Stomach (tissue), 9 donors: ENCODE results near the gene MS4A6E. TPM values are rescaled to one million over a fixed set of nuclear protein-coding genes. Genes with fewer than 3 reads are reported as not detected.

Experiments used
- DNase-seq, 2 donors: peaks; one replicate each; pipeline versions ENCODE4 v3.0.0 to v3.0.0-alpha.2; 2013 to 2019
- H3K27ac ChIP-seq, 5 donors: fragments of 200-600 bp in 4 of 5; sonication (generic) in 4 of 5; one replicate each; pipeline ENCODE4 v1.5.1; 2013 to 2019; ENCODE audit warnings: mild to moderate bottlenecking in 1 of 5, moderate library complexity in 1 of 5
- H3K27me3 ChIP-seq, 3 donors: fragments of 200-600 bp; sonication (generic); one replicate each; pipeline ENCODE4 v1.5.1; 2017 to 2019; ENCODE audit warnings: mixed run types in 1 of 3
- H3K36me3 ChIP-seq, 4 donors: fragments of 200-600 bp; sonication (generic); 1 replicate in 3 of 4; 2 replicates in 1 of 4; pipeline ENCODE4 v1.5.1; 2016 to 2019
- H3K4me1 ChIP-seq, 4 donors: fragments of 200-600 bp; sonication (generic); one replicate each; pipeline ENCODE4 v1.5.1; 2016 to 2019
- H3K4me3 ChIP-seq, 4 donors: fragments of 200-600 bp; sonication (generic) in 3 of 4; one replicate each; pipeline ENCODE4 v1.5.1; 2016 to 2019; ENCODE audit warnings: mild to moderate bottlenecking in 1 of 4
- H3K9me3 ChIP-seq, 4 donors: fragments of 200-600 bp; sonication (generic); one replicate each; pipeline ENCODE4 v1.5.1; 2016 to 2019
- EP300 ChIP-seq: sonication (generic); formaldehyde crosslinking; IDR thresholded peaks from one replicate; pipeline ENCODE4 v1.6.1; 2017; ENCODE audit warnings: antibody characterized with exemption
- POLR2A ChIP-seq, 4 donors: fragments of 450-650 bp; IDR thresholded peaks; one replicate each; pipeline ENCODE4 v1.6.1; 2016; ENCODE audit warnings: antibody characterized with exemption in 4 of 4, control low read depth in 2 of 4, mild to moderate bottlenecking in 1 of 4, moderate library complexity in 1 of 4
- POLR2AphosphoS5 ChIP-seq, 3 donors: sonication (generic); formaldehyde crosslinking; IDR thresholded peaks; one replicate each; pipeline ENCODE4 v1.6.1; 2016; ENCODE audit warnings: antibody characterized with exemption in 3 of 3
- WGBS, 5 donors: extraction: QIAGEN DNeasy Blood & Tissue Kit in 3 of 5; methylation state at CpG; one replicate each; pipeline versions ENCODE4 v1.1.5 to v1.1.7; 2013 to 2018; 5-methylcytosine and 5-hydroxymethylcytosine counted together
- intact Hi-C: fragments of 100-400 bp; cut with DNase I; formaldehyde crosslinking; loops from one replicate; pipeline ENCODE4 v1.15.1; 2023; ENCODE audit warnings: low total_unique reads
- polyA plus RNA-seq, 3 donors: library from polyadenylated mRNA; stranded (reverse); fragments of 200-250 nt; gene quantifications; one replicate each; pipeline ENCODE4 v1.2.3, GENCODE V29; 2013
- total RNA-seq, 5 donors: library from RNA; depleted of rRNA; stranded (reverse); fragments of >200 nt; gene quantifications; one replicate each; pipeline versions ENCODE4 v1.1.0 to v1.2.3, GENCODE V29; 2014 to 2016
- TF ChIP-seq, protein P1 (sequence below), 7 experiments: fragments of 450-650 bp in 4 of 7; fragments of 200-600 bp in 3 of 7; sonication (generic) in 3 of 7; IDR thresholded peaks; one replicate each; pipeline ENCODE4 v1.5.1; 2016 to 2019; ENCODE audit warnings: antibody characterized with exemption in 7 of 7, control low read depth in 2 of 7, mild to moderate bottlenecking in 1 of 7
- donor health status: healthy with polysubstance abuse.
- donor health status: Bipolar disorder and iron deficiency.
- donor health status: healthy.

The MS4A6E gene
- total and polyA plus RNA-seq, 8 donors: not detected

DNA sequence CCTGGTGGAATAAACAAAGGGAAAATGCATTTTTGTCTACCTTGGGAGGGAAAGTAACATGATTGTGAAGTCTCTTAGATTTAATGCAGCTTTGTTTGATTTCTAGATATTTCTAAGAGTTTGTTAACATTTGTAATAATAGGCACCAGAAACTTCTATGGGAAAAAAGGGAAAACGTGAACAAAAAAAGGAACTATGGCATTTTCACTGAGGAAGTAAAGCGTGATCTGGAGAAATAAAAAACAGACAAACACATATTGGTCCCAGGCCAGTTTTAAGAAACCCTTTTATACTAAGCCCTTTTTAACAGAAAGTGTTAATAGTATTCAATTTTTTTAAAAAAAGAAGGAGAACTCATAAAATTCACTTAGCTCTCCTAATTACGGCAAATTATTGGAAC lies 44.3 kb downstream of the MS4A6E start:
- intact Hi-C loops: no loop called here
- H3K4me1 ChIP-seq: peaks cover 0 to 18% (median 7%) of the 10 kb centered on the region in 4 donors
- H3K27me3 ChIP-seq: no peaks in the 10 kb centered on the region
- H3K4me3 ChIP-seq: no peak overlapping the region
- TF ChIP-seq POLR2A (IDR thresholded peaks at IDR 0.05): no peak
- TF ChIP-seq, protein P1, sequence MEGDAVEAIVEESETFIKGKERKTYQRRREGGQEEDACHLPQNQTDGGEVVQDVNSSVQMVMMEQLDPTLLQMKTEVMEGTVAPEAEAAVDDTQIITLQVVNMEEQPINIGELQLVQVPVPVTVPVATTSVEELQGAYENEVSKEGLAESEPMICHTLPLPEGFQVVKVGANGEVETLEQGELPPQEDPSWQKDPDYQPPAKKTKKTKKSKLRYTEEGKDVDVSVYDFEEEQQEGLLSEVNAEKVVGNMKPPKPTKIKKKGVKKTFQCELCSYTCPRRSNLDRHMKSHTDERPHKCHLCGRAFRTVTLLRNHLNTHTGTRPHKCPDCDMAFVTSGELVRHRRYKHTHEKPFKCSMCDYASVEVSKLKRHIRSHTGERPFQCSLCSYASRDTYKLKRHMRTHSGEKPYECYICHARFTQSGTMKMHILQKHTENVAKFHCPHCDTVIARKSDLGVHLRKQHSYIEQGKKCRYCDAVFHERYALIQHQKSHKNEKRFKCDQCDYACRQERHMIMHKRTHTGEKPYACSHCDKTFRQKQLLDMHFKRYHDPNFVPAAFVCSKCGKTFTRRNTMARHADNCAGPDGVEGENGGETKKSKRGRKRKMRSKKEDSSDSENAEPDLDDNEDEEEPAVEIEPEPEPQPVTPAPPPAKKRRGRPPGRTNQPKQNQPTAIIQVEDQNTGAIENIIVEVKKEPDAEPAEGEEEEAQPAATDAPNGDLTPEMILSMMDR (IDR thresholded peaks at IDR 0.05): no peak
- TF ChIP-seq EP300: no peak
- no peak for TF ChIP-seq POLR2AphosphoS5 (IDR thresholded peaks at IDR 0.05)
- no peaks in the 10 kb centered on the region for H3K9me3 ChIP-seq
- DNase-seq: no peak
- WGBS, 5 donors: 59 to 76% (median 69%) methylated on average over 3 of the region's 3 CpGs
- H3K36me3 ChIP-seq: no peaks in the 10 kb centered on the region
- peak overlapping the region in 4 of 5 donors; percentile 31 to 76 (median 46) for H3K27ac ChIP-seq

DNA sequence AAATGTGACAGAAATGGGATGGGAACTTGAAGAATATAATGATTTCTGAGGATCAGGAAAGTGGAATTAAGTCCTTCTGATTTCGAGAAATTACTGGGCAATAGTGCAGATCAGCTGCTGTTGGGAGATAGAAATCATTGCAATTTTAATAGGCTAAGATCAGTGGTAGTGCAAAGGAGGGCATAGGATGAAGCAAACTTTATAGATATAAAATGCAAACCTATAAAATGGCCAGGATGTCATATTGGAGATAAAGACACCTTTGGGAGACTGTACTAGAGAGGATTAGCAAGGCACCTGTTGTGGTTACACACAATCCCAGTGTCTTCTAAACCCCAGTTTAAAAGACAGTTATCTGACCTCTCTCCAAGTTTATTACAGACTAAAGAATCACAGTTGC lies 44.8 kb downstream of the MS4A6E start:
- peaks cover 0 to 18% (median 7%) of the 10 kb centered on the region in 4 donors for H3K4me1 ChIP-seq
- no peak overlapping the region for H3K27ac ChIP-seq
- no peaks in the 10 kb centered on the region for H3K9me3 ChIP-seq
- no peak for TF ChIP-seq EP300
- TF ChIP-seq, protein P1 (IDR thresholded peaks at IDR 0.05): no peak
- TF ChIP-seq POLR2A (IDR thresholded peaks at IDR 0.05): no peak
- no peak for TF ChIP-seq POLR2AphosphoS5 (IDR thresholded peaks at IDR 0.05)
- WGBS, 5 donors: 65 to 83% (median 82%) methylated on average over 1 of the region's 1 CpG
- H3K4me3 ChIP-seq: no peak overlapping the region
- DNase-seq: no peak
- intact Hi-C loops: no loop called here
- no peaks in the 10 kb centered on the region for H3K27me3 ChIP-seq
- no peaks in the 10 kb centered on the region for H3K36me3 ChIP-seq

DNA sequence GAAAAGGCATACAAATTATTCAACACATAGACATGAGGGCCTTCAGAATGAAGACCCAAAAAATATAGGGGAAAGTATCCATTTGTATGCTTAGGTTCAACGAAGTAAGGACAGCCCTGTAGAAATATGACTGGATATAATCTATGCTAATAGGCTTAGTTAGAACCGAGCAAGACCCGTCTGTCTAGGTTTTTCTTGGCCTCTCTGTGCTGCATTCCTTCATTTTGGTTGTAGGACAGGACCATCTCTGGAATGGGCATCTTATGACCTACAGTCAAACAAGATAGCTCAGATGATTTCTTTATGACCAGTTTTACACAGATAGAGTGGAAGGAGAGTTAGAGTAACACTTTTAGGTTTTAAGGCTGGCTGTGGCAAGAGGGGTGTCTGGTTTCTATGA lies 45.7 kb downstream of the MS4A6E start:
- Histone ChIP-seq H3K36me3 (no peaks in the 10 kb centered on the region), H3K4me1 (peaks cover 0 to 18% (median 7%) of the 10 kb centered on the region in 4 donors), H3K9me3 (no peaks in the 10 kb centered on the region), H3K27me3 (no peaks in the 10 kb centered on the region), H3K27ac (no peak overlapping the region), H3K4me3 (no peak overlapping the region)
- intact Hi-C loops: no loop called here
- DNase-seq: no peak
- TF ChIP-seq POLR2AphosphoS5 (IDR thresholded peaks at IDR 0.05): no peak
- no peak for TF ChIP-seq EP300
- no peak for TF ChIP-seq POLR2A (IDR thresholded peaks at IDR 0.05)
- TF ChIP-seq, protein P1 (IDR thresholded peaks at IDR 0.05): no peak
- WGBS, 5 donors: 84 to 89% (median 85%) methylated on average over 3 of the region's 3 CpGs

DNA sequence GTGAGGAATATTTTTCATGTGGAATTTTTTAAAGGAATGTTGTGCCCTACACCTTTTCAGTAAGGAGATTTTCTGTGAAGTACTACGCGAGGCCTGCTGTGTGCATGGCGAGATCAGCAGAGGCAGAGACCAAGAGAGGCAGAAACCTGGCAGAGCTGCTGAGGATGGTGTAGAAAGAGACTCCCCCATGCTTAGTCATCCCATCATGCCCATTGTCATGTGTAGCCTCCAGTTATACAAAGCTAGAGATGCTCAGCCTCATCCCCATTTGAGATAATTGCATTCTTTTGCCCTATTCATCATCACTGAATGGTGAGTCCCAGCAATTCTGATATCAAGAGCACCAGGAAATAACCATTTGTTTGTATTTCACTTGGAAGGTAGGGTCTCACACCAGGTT lies 48.3 kb downstream of the MS4A6E start:
- TF ChIP-seq POLR2AphosphoS5 (IDR thresholded peaks at IDR 0.05) (no peak), POLR2A (IDR thresholded peaks at IDR 0.05) (no peak), EP300 (no peak)
- TF ChIP-seq, protein P1 (IDR thresholded peaks at IDR 0.05): no peak
- no peak overlapping the region for H3K27ac ChIP-seq
- 92 to 99% (median 95%) methylated on average over 3 of the region's 3 CpGs for WGBS, 5 donors
- no peaks in the 10 kb centered on the region for H3K27me3 ChIP-seq
- no peak overlapping the region for H3K4me3 ChIP-seq
- H3K4me1 ChIP-seq: peaks cover 0 to 15% (median 5%) of the 10 kb centered on the region in 4 donors
- intact Hi-C loops: no loop called here
- DNase-seq: no peak
- no peaks in the 10 kb centered on the region for H3K9me3 ChIP-seq
- no peaks in the 10 kb centered on the region for H3K36me3 ChIP-seq
